AG10803 (cell line): ENCODE data around the gene ITGA4.
"Not testable (repeated sequence)": the region's sequence is repeated elsewhere in the genome, so short reads cannot be mapped to it uniquely, and the experiment has no call there.

Source experiments
- DNase-seq: peaks from one replicate; pipeline ENCODE4 v3.0.0; 2010; ENCODE audit warnings: low read depth
- H3K4me3 ChIP-seq: 2 replicates; pipeline ENCODE4 v1.5.1; 2011; ENCODE audit warnings: mild to moderate bottlenecking, low read length, control low read depth
- CTCF ChIP-seq: conservative IDR thresholded peaks from 2 replicates; pipeline ENCODE4 v1.5.1; 2011; ENCODE audit warnings: mild to moderate bottlenecking, low read length, control low read depth, inconsistent platforms

Gene ITGA4

DNA sequence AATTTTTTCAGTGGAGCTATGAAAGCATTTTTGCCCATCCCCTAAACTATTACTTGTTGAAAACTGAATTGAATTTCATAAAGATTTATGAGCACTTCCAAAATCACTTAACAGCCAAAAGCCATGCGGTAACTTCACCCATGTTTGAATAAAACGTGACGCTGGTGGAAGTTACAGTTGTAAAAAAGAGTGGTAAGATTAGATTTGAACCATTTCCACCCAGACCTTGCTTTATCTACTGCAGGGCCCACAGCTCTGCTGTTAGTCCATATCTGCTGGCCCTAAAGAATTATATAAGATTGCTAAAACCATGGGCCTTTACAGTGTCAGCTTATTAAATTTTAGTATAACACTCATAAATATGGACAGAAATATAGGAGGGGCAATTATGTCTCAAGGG, 15.5 kb upstream of the ITGA4 start:
- H3K4me3 ChIP-seq = no peak overlapping the region
- TF ChIP-seq CTCF = no peak

DNA sequence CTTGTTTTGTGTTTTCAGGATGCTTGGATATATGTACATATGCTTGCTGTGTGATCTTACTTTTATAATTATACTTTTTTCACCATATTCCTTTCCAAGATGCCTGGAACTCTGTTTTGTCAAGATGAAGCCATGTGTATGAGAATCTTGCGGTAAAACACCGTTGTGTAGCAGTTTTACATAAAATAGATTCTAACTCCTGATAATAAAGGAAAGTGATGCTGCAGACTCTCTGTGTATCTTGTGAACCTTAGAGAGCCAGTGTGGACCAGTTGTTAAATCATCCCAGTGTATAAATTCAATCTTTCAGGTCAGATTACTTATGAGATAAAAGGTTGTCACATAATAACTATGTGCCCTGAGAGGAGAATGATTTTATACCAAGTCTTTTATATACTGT, 12.5 kb upstream of the ITGA4 start:
- no peak for DNase-seq
- no peak for TF ChIP-seq CTCF
- H3K4me3 ChIP-seq = no peak overlapping the region

More for the DNA sequence above, 15.5 kb upstream of the ITGA4 start:
- no peak for DNase-seq

- no peak for DNase-seq
- TF ChIP-seq CTCF = no peak
- H3K4me3 ChIP-seq = no peak overlapping the region
Measured at GRCh38 chr2:181446985-181447384, 10.2 kb upstream of the ITGA4 start.

GRCh38 chr2:181449278-181449677, 7.9 kb upstream of the ITGA4 start:
- DNase-seq, H3K4me3 ChIP-seq: not testable (repeated sequence)

DNA sequence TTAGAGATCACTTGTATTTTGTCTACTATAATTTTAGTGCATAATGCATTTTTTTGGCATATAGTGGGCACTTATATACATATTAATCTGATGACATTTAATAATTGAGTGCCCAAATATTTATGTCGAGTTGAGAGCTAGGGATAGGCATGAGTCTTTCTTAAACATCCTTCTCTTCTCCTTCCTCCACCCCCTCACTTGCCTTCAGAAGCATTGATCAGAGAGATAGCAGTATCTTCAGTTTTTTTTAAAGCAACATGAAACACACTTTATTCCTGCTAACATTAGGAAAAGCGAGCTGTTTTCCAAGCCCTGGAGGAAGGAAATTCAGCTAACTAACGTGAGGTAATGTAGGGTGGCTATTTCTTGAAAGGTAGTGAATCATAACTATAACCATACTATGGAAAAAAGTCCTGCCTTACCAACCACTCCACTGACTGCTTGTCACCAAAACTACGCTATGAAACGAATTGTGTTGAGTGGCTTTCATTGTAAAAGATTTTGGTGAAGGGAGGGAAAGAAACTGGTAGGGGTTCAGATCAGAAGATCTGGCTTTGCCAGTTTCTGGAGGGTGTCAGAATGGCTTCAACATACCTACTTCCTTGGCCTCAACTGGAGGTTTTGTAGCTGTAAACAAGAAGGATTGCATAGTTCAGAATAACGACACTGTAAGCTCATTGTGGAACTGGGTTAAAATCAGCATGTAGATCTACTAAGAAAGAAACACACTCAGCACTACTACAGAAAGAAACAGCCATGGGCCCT, 2.3 kb upstream of the ITGA4 start:
- no peak for TF ChIP-seq CTCF

GRCh38 chr2:181456660-181457120, 496 bp upstream of the ITGA4 start:
- TF ChIP-seq CTCF = no peak
- peak overlapping the region; percentile 76 for H3K4me3 ChIP-seq
- DNase-seq = peak; percentile 21

More for the DNA sequence above, 2.3 kb upstream of the ITGA4 start:
- DNase-seq = no peak
- H3K4me3 ChIP-seq = no peak overlapping the region

DNA sequence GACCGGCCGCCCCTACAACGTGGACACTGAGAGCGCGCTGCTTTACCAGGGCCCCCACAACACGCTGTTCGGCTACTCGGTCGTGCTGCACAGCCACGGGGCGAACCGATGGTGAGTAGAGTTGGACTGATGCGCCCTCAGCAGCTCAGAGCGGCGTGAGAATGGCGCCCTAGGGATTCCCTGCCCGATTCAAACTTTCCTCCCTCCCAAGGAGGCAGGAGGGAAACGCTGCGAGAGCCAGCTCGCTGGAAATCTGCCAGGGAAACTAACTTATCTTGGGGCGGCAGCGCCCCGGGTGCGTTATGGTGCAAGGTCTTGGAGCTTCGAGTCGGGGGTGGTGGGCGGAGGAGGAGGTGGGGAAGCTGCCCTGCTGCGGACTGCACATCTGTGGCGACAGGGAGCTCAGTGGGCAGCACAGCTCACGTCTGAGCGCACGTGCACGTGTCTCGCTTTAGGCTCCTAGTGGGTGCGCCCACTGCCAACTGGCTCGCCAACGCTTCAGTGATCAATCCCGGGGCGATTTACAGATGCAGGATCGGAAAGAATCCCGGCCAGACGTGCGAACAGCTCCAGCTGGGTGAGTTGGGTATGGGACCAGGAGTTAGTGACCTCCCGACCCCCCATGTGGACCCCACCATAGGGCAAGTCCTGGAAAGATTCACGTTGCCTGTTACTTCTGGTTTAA, 697 bp downstream of the ITGA4 start:
- DNase-seq = peak; percentile 41
- peak overlapping the region; percentile 76 for H3K4me3 ChIP-seq
- no peak for TF ChIP-seq CTCF
